A204.1 (cell line): ENCODE results near the gene LPIN2.

Experiments used
- FAIRE-seq: peaks from 2 replicates; lab custom pipeline; 2012; peaks lifted over from hg19 to GRCh38; lab: Jason Lieb, UNC

Gene LPIN2

GRCh38 chr18:2979871-2980790, 32.8 kb downstream of the LPIN2 start:
- no peak for FAIRE-seq

DNA sequence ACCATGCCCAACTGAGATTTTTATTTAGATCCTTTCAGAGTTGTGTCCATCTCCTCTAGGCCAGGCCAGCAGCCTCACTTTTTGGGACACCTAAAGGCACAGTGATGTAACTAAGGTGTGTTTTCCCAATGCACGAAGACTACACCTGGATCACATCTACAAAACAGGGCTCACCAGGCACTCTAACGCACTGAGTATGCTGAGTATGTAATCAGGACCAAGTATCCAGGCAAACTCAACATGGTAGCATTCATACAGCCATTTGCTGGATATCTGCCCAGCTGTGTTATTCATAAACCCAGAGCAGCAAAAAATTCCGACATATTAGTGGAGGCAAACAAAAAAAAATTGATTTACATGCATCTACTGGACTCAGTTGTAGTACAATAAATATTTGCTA, 33.8 kb downstream of the LPIN2 start:
- FAIRE-seq: no peak

DNA sequence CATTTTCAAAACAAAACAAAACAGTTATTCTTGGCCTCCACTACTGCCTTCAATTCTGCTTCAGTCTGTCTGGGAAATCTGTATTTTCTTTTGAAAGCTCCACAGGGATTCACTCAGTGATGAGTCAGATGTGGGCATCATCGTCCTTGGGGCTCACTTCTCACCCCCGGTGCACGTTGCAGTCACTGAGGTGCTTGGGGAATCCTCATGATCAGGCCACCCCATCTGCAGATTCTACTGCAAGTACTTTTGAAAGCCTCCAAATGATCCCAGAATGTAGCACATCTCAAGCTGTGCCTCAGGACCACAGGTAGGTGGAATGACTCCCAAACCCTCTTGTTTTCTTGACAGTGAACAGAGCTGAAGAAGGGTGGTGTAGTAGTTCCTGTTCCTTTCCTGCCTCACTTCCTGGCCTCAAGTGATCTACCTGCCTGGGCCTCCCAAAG, 34.3 kb downstream of the LPIN2 start:
- FAIRE-seq: no peak

DNA sequence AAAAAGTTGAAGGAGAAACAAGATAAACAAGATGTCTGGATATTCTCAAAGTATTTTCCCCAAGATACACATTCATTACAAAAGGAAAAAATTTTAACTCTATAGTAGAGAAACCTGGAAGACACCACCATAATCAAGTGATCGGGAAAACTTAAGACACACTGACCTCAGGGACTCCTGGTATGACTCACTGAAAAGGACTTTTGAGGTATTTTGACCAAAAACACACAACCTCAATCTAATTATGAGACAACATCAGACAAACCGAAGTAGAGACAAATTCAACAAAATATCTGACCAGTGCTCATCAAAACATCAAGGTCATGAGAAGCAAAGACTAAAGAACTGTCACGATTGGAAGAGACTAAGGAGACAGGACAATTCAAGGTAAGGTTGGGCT, 34.7 kb downstream of the LPIN2 start:
- FAIRE-seq: no peak

DNA sequence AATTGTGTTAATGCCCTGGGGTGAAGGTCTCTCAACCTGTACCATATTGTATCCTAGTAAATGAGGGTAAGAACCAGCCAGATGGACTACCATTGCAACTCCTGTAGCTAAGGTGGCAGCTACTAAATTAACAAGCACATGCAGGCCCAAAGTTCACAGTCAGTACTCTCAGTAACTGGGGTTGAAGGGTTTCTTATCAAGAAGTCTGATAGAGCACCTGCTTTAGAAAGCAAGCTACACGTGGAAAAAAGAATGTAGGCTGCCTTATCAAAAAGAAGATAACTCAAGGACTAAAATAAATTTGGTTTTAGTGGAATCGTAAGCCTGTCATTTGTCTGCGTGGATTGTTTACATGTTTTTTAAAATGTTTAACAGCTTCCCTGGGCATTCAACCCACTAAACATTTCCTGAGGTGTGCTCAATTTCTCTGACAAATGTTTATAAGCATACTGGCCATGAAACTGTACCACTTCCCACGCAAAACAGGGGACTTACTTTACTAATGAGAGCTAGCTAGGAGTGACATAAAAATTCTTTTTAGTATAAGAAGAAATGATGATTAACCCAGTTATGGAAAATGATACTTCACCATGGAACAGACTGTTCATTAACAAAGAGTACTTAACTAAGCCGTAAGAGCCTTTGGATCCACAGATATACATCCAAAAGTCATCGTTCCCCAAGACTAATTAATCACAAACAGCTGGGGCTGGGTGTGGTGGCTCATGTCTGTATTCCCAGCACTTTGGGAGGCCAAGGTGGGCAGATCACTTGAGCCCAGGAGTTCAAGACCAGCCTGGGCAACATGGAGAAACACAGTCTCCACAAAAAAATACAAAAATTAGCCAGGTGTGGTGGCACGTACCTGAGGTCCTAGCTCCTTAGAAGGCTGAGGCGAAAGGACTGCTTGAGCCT, 36.5 kb downstream of the LPIN2 start:
- no peak for FAIRE-seq

DNA sequence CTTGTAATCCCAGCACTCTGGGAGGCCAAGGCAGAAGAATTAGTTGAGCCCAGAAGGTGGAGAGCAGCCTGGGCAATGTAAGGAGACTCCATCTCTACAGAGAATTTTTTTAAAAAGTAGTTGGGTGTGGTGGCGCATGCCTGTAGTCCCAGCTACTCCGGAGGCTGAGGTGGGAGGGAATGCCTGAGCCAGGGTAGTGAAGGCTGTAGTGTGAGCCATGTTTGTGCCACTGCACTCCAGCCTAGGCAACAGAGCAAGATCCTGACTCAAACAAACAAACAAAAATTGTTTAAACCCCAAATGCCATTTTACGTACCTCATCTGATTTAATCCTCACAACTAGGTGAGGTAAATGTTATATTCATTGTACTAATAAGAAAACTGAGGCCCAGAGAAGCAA, 38.2 kb downstream of the LPIN2 start:
- no peak for FAIRE-seq

- FAIRE-seq: no peak
These were observed 41.0 kb downstream of the LPIN2 start for GRCh38 chr18:2971741-2972552.

DNA sequence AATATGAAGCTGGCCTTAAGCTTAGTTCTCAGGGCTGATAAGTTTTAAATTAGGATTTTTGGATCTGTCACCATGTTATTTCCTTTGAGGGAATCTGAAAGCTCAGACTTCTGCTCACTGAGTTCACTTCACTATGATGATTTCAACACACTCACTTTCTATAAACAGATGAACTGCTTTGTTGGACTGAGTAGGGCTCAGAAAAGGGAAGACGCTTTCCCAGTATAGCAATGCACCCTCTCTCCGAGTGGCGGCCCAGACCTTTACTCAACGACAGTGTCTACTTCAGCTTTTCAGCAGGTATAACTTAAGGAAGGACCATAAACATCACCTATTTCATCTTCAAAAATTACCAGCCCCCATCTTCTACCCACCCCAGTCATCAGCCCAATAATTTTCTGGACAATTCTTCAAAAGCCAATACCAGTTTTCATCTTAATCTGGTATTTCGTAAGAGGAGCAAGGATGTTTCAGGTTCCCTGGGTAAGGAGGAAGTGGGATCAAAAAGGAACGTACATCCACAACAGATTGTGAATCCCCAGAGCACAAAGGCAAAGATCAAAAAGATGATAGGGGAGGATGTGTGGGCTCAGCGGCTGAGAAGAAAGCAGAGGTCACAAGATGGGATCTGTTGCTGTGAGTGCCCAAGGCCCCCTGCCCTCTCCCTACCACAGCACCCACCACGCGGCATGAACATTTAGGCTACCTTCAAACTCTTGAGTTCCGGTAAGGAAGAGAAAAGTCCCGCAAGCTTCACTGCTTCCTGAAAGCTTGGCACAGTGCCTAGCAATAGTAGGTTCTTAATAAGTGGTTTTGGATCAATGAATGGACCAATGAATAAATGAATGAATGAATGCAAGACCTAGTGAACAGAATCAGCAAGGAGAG, 41.9 kb downstream of the LPIN2 start:
- no peak for FAIRE-seq

- no peak for FAIRE-seq
These were observed 42.6 kb downstream of the LPIN2 start for GRCh38 chr18:2970344-2970743.

DNA sequence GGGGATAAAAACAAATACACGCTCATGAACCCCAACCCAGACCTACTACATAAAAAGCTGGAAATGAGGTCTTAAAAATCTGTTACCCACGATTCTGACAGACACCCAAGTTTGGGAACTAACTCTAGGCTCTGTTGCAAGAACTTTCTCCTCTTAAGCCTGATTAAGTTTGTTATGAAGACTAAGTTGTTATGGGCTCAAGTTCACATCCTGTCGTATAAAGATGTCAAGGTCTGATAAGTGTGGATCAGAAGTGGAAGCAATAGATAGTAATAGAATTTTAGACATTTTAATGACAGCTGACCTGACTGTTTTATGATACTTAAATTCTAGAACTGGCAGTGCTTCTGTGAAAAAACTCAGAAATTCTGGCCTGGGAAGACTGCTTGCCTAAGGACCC, 43.2 kb downstream of the LPIN2 start:
- FAIRE-seq: no peak

DNA sequence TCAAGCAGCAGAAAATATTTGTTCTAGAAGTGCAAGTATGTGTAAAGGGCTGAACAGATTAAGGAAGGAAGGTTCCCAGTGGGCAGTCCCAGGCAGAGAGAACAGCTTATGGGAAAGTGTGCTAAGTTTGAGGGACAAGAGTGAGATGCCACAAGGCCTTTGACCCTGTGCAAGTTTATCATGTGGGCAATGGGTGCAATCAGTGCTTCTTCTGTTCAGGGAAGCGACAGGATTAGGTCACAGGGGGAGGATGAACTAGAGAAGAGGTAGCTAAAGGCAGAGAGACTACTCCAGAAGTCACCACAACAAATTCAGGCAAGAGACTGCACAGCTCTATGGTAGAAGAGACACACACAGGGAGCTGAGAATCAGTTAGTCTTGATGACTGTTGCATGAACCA, 44.3 kb downstream of the LPIN2 start:
- FAIRE-seq: no peak

GRCh38 chr18:2967820-2968219, 45.1 kb downstream of the LPIN2 start:
- no peak for FAIRE-seq

DNA sequence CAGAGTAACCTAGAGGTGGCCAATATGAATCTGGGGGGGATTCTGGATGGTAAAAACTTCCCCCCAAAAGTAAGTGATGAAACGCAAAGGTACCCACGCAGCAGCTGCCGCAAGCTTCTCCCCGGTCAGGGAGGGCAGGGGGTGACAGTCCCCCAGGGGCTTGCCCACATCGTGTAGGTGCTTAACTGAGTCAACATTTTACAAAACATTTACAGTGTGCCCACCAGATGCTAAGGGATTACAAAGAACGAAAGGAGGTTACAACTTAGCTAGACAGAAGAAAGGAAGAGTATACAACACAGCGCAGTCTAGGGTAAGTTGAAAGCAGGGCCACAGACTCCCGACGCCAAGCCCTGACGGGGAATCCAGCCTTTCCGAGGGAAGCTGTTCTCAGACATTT, 45.6 kb downstream of the LPIN2 start:
- FAIRE-seq: no peak

DNA sequence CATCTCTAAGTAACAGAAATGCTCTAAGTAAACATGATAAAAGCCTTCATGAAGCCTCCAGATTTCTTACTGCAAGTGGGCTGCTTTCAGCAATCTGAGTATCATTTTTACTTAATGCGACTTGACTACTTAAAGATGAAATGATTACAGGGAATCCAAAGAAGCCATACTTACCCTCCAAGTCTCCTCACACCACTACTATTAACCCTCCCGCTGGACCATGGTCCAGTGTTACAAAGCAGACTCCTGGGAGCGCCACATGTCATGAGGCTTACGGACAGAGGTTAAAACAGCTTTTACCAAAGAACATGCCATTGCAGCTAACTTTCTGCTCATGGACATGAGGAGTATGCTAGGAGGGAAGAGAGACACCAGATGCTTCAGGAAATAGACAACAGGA, 46.4 kb downstream of the LPIN2 start:
- no peak for FAIRE-seq

- no peak for FAIRE-seq
These were observed 47.1 kb downstream of the LPIN2 start for GRCh38 chr18:2965797-2966196.

DNA sequence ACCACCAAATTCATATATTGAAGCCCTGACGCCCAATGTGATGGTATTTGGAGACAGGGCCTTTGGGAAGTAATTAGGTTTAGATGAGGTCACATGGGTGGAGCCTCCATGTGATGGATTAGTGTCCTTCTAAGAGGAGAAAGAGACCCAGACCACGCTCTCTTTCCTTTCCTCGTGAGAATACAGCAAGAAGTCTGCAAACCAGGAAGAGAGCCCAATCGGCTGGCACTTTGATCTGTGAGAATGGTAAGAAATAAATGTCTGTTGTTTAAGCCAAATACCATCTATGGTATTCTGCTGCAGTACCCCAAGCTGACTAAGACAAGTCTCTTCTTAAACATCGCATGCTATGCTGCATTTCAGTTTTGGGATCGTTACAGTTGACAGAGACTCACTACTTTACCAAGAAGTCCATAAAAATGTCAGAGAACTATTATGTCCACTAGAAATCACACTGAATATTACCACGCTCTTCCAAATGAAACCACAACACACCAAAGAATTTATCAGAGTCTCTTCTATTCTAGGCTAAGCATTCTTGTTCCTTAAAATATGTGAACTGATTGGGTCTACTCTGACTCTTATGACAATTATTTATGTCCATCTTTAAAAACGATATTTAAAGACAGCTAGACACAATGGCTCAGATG, 48.5 kb downstream of the LPIN2 start:
- no peak for FAIRE-seq
